Activated CD4-positive, alpha-beta T cell treated with anti-CD3 and anti-CD28 coated beads, Interleukin-2, amount 10 ng/mL, durations not matched to agents 24 days and 14 days (primary cell): ENCODE results near the gene PSENEN. TPM values are rescaled to one million over a fixed set of nuclear protein-coding genes. Genes with fewer than 3 reads are reported as not detected.

ENCODE experiments used
- DNase-seq: peaks from one replicate; pipeline ENCODE4 v3.0.0; 2022
- H3K27ac Mint-ChIP-seq: one replicate; pipeline ENCODE4 v1.8.0; 2022; ENCODE audit warnings: mild to moderate bottlenecking, mixed read lengths
- H3K27me3 Mint-ChIP-seq: one replicate; pipeline ENCODE4 v1.8.0; 2022; ENCODE audit warnings: mixed read lengths
- H3K36me3 Mint-ChIP-seq: one replicate; pipeline ENCODE4 v1.8.0; 2022; ENCODE audit warnings: low read depth, mild to moderate bottlenecking, mixed read lengths
- H3K4me1 Mint-ChIP-seq: one replicate; pipeline ENCODE4 v1.8.0; 2021; ENCODE audit warnings: mixed read lengths
- H3K4me3 Mint-ChIP-seq: one replicate; pipeline ENCODE4 v1.8.0; 2022; ENCODE audit warnings: mild to moderate bottlenecking, moderate library complexity, mixed read lengths
- H3K9me3 Mint-ChIP-seq: one replicate; pipeline ENCODE4 v1.8.0; 2021; ENCODE audit warnings: mixed read lengths
- intact Hi-C: fragments of 100-400 bp; cut with micrococcal nuclease; formaldehyde crosslinking; loops from one replicate; pipeline ENCODE4 v1.15.1; 2023
- total RNA-seq: library from RNA; stranded (reverse); gene quantifications from 2 replicates; pipeline ENCODE4 v1.2.3, GENCODE V29; 2022

PSENEN gene, protein sequence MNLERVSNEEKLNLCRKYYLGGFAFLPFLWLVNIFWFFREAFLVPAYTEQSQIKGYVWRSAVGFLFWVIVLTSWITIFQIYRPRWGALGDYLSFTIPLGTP
- total RNA-seq = 44.9 and 46.7 TPM in 2 replicates

DNA sequence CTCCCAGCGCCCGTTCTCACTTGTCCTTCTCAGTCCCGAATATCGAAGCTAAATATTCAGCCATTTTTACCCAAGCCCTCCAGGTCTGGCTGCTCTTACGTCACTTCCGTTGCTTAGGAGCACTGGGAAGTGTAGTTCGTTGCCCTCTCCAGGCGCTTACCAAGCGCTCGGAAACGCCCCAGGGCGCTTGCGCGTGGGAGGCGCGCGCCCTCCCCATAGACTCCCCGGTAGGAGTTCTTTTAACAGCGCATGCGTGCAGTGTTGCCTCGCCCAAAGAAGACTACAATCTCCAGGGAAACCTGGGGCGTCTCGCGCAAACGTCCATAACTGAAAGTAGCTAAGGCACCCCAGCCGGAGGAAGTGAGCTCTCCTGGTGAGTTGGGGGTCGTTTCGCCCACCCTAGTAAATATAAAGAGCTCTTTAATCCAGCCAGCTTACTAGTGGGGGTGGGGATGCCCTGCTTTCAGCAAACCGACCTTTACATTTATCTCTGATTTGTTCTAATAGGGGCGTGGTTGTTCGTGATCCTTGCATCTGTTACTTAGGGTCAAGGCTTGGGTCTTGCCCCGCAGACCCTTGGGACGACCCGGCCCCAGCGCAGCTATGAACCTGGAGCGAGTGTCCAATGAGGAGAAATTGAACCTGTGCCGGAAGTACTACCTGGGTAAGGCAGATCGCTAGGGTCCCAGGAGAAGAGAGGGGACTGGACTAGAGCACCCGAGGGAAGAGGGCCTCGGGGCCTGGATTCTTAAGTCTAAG, at the start of gene PSENEN, which contains the start of gene U2AF1L4:
TSS of gene PSENEN (plus strand) at position 324 of the 759 bp plus-strand sequence. CDS start at position 604, 280 bp downstream.
TSS of gene U2AF1L4 (minus strand) at position 91 of the 759 bp plus-strand sequence. CDS start at position 64, 27 bp downstream.
- H3K4me1 Mint-ChIP-seq = peaks cover 52% of the 10 kb centered on the region
- peak; percentile 99 for DNase-seq
- H3K27ac Mint-ChIP-seq = peak within 1 kb of the TSS; percentile 100
- peaks cover 20% of the 10 kb centered on the region for H3K36me3 Mint-ChIP-seq
- H3K9me3 Mint-ChIP-seq = no peaks in the 10 kb centered on the region
- intact Hi-C loops = loop anchor here (1.0 to 10.0 kb wide), 5 partner anchors 28 to 369 kb away; partner anchors contain the start of genes ARHGAP33, OVOL3, POLR2I and TBCB
- no peaks in the 10 kb centered on the region for H3K27me3 Mint-ChIP-seq
- H3K4me3 Mint-ChIP-seq = peak within 1 kb of the TSS; percentile 94

- Mint-ChIP-seq H3K4me3 (no peak overlapping the region), H3K36me3 (no peaks in the 10 kb centered on the region), H3K27ac (no peak overlapping the region), H3K27me3 (no peaks in the 10 kb centered on the region), H3K9me3 (no peaks in the 10 kb centered on the region), H3K4me1 (peaks cover 16% of the 10 kb centered on the region)
- DNase-seq = no peak
- intact Hi-C loops = no loop called here
Observed at GRCh38 chr19:35695895-35696422, 49.5 kb upstream of the PSENEN start.

- Mint-ChIP-seq H3K27ac (peak overlapping the region; percentile 48), H3K9me3 (no peaks in the 10 kb centered on the region), H3K36me3 (no peaks in the 10 kb centered on the region), H3K27me3 (no peaks in the 10 kb centered on the region), H3K4me3 (no peak overlapping the region), H3K4me1 (peaks cover 16% of the 10 kb centered on the region)
- intact Hi-C loops = no loop called here
- DNase-seq = peak; percentile 69
Observed at GRCh38 chr19:35696835-35697234, 48.6 kb upstream of the PSENEN start.

GRCh38 chr19:35702223-35703012, 43.0 kb upstream of the PSENEN start:
- H3K27me3 Mint-ChIP-seq = no peaks in the 10 kb centered on the region
- H3K27ac Mint-ChIP-seq = peak overlapping the region; percentile 92
- H3K9me3 Mint-ChIP-seq = no peaks in the 10 kb centered on the region
- peaks cover 7% of the 10 kb centered on the region for H3K4me1 Mint-ChIP-seq
- peaks cover 2% of the 10 kb centered on the region for H3K36me3 Mint-ChIP-seq
- peak overlapping the region; percentile 89 for H3K4me3 Mint-ChIP-seq
- intact Hi-C loops = loop anchor here (1.0 kb wide), 2 partner anchors 9 to 15 kb away; no protein-coding TSS in a partner anchor
- DNase-seq = peak; percentile 98

- H3K36me3 Mint-ChIP-seq = peaks cover 2% of the 10 kb centered on the region
- no peaks in the 10 kb centered on the region for H3K9me3 Mint-ChIP-seq
- no peak overlapping the region for H3K4me3 Mint-ChIP-seq
- no peak for DNase-seq
- H3K27ac Mint-ChIP-seq = no peak overlapping the region
- H3K4me1 Mint-ChIP-seq = peaks cover 7% of the 10 kb centered on the region
- intact Hi-C loops = no loop called here
- no peaks in the 10 kb centered on the region for H3K27me3 Mint-ChIP-seq
Observed at GRCh38 chr19:35703343-35703742, 42.1 kb upstream of the PSENEN start.

DNA sequence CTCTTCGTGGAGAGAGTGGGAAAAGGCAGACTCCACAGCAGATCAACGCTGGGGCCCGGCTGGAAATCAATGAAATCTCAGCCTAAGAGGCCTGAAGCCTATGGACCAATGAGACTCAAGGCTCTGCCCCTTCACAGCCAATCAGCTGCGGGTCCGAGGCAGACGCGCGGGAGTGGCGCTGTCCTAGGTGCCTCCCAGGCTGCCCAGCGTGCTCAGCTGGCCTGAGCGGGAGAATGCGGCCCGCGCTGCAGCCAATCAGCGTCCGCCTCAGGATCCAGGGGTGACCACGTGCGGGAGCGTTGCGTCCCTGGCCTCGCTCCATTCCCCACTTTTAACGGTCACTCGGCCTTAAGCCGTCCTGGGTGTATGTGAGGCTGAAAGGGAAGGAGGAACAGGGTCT, 41.2 kb upstream of the PSENEN start, which contains the start of gene ZBTB32:
TSS of gene ZBTB32 (plus strand) at position 341 of the 400 bp plus-strand sequence. CDS start 10,069 bp downstream, outside the sequence.
- Mint-ChIP-seq H3K36me3 (peaks cover 2% of the 10 kb centered on the region), H3K4me1 (peaks cover 7% of the 10 kb centered on the region), H3K27ac (no peak within 1 kb of the TSS), H3K9me3 (no peaks in the 10 kb centered on the region), H3K27me3 (no peaks in the 10 kb centered on the region), H3K4me3 (no peak within 1 kb of the TSS)
- intact Hi-C loops = no loop called here
- peak; percentile 72 for DNase-seq

DNA sequence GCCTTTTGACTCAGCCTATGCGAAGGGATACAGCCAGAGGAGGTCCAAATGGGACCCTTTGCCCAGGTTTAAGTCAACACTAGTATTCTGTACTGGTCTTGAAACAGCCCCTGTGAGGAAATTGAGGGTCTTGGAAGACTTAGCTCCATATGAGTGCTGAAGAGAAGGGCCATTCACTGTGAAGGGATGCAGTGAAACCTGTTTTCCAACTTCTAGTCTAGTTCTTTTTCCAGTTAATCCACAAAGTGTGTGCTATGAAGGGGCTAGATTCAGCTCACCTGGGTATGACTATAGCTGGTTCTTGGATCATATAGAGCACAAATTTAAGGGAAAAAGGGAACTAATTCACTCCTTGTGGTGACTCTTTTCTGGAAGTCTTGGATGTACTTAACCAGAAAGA, 37.1 kb upstream of the PSENEN start:
- H3K27ac Mint-ChIP-seq = no peak overlapping the region
- no peaks in the 10 kb centered on the region for H3K9me3 Mint-ChIP-seq
- H3K36me3 Mint-ChIP-seq = peaks cover 2% of the 10 kb centered on the region
- intact Hi-C loops = no loop called here
- no peak for DNase-seq
- no peak overlapping the region for H3K4me3 Mint-ChIP-seq
- peaks cover 25% of the 10 kb centered on the region for H3K4me1 Mint-ChIP-seq
- H3K27me3 Mint-ChIP-seq = no peaks in the 10 kb centered on the region

DNA sequence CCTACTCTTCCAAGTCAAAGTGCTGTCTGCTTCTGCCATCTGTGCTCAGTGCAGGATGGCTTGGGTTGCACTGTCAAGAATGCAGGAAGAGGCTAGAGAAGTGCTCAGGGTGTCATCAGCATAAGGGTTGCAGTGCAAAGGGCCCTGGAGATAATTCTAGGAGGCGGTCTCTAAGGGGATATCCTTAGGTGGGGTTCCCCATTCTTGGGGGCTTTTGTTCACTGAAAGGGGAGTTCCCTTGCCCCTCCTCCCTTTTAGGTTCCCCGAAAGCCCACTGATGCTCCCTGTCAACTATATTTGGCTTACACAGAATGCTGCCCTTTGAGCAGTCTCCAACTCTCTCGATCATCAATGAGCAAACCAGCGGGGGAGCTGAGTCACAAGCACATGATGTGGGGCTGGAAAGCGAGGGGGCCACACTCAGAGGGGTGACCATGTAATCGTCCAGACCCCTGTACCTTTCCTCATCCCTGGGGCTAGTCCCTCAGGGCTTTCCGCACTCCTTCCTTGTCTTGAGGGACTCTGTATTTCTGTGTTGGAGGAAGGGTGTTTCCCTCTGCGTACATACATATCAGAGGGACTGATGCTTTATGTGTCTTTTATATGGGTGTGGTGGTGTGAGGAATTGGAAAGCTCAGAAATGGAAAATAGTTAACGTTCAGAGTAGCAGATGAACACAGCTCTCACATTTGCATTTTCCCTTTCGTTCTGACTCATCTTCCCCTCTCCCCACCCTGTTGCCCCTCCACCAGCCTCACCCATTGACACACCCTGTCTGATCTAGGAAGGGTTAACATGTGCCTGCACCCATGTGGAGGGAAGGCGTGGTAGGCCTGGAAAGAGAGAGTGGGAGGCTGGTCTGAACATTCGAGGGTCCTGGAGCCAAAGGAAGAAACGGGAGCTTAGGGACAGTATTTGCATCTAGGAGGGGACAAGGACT, 34.4 kb upstream of the PSENEN start:
- intact Hi-C loops = loop anchor here (1.0 to 5.0 kb wide), 3 partner anchors 9 to 84 kb away; partner anchors contain the start of gene RBM42

DNA sequence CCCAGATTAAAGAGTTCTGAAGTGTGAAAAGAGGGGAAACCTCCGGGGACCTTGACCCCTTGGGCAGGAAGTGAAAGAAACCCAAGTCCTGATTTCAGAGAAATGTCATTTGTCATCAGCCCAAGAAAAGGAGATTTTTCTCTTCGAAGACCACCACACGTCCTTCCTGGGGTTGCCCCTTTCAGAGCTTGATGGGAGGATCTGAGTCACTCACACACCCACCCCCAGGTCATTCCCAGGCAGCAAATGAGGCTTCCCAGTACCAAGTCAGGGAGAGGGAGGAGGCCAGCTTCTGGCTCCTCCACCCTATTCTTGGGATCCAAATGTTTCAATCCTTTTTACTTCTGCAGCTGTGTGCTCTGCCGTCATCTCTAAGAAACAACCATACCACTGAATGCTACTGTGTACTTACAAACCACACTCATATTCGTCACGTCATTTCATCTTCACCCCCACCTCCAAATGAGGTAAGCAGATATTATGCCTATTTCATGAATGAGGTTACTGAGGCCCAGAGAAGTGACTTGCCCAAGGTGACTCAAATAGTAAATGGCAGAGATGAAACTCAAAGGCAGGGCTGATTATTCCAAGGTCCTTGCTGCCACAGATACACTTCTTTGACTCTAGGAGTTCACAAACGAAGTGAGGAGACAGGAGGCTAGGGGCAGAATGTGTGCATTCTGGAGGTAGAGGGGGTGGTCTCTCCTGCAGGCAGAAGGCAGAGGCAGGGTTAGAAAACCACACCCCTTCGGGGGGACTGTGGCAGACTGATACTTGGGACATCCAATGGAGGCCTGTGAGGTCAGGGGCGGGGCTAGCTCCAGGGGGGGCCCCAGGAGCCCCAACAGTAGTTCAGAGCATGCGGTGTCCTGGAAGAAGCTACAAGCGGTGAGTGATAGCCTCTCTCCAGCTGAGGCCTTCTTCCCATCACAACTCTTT, 32.6 kb upstream of the PSENEN start:
- intact Hi-C loops = loop anchor here (1.0 to 5.0 kb wide), 2 partner anchors 29 to 86 kb away; partner anchors contain the start of genes IGFLR1 and RBM42
- Mint-ChIP-seq H3K4me1 (peaks cover 48% of the 10 kb centered on the region), H3K4me3 (peak overlapping the region; percentile 92), H3K27ac (peak overlapping the region; percentile 96), H3K36me3 (peaks cover 37% of the 10 kb centered on the region), H3K27me3 (no peaks in the 10 kb centered on the region), H3K9me3 (no peaks in the 10 kb centered on the region)
- DNase-seq = peak; percentile 90

More for the DNA sequence above, 34.4 kb upstream of the PSENEN start:
- DNase-seq = peak; percentile 89
- H3K4me1 Mint-ChIP-seq = peaks cover 42% of the 10 kb centered on the region
- H3K4me3 Mint-ChIP-seq = peak overlapping the region; percentile 65
- H3K27me3 Mint-ChIP-seq = no peaks in the 10 kb centered on the region
- peaks cover 26% of the 10 kb centered on the region for H3K36me3 Mint-ChIP-seq
- H3K9me3 Mint-ChIP-seq = no peaks in the 10 kb centered on the region
- peak overlapping the region; percentile 96 for H3K27ac Mint-ChIP-seq

- no peak for DNase-seq
- H3K9me3 Mint-ChIP-seq = no peaks in the 10 kb centered on the region
- peak overlapping the region; percentile 96 for H3K27ac Mint-ChIP-seq
- H3K27me3 Mint-ChIP-seq = no peaks in the 10 kb centered on the region
- peaks cover 48% of the 10 kb centered on the region for H3K4me1 Mint-ChIP-seq
- H3K36me3 Mint-ChIP-seq = peaks cover 37% of the 10 kb centered on the region
- intact Hi-C loops = loop anchor here (1.0 to 5.0 kb wide), 2 partner anchors 29 to 86 kb away; partner anchors contain the start of genes IGFLR1 and RBM42
- peak overlapping the region; percentile 92 for H3K4me3 Mint-ChIP-seq
Observed at GRCh38 chr19:35713506-35713850, 32.0 kb upstream of the PSENEN start.

- peak overlapping the region; percentile 96 for H3K27ac Mint-ChIP-seq
- peaks cover 51% of the 10 kb centered on the region for H3K4me1 Mint-ChIP-seq
- intact Hi-C loops = loop anchor here (1.0 to 5.0 kb wide), 2 partner anchors 28 to 87 kb away; partner anchors contain the start of genes IGFLR1 and RBM42
- no peaks in the 10 kb centered on the region for H3K9me3 Mint-ChIP-seq
- no peaks in the 10 kb centered on the region for H3K27me3 Mint-ChIP-seq
- peak; percentile 66 for DNase-seq
- H3K36me3 Mint-ChIP-seq = peaks cover 39% of the 10 kb centered on the region
- peak overlapping the region; percentile 92 for H3K4me3 Mint-ChIP-seq
Observed at GRCh38 chr19:35713904-35714495, 31.5 kb upstream of the PSENEN start.
